CD4-positive, alpha-beta T cell treated with Interleukin-2 at 100 ng/mL for 4 hours (primary cell): ENCODE results near the gene HOXD3.

ENCODE experiments used
- DNase-seq: peaks from one replicate; pipeline ENCODE4 v3.0.0-alpha.2; 2020; ENCODE audit warnings: low spot score

The HOXD3 gene

GRCh38 chr2:176162911-176163671, 6.0 kb downstream of the HOXD3 start:
- DNase-seq, result no peak

GRCh38 chr2:176163672-176164056, 6.6 kb downstream of the HOXD3 start:
- DNase-seq, result no peak

GRCh38 chr2:176164201-176164600, 7.1 kb downstream of the HOXD3 start:
- DNase-seq, result no peak

DNA sequence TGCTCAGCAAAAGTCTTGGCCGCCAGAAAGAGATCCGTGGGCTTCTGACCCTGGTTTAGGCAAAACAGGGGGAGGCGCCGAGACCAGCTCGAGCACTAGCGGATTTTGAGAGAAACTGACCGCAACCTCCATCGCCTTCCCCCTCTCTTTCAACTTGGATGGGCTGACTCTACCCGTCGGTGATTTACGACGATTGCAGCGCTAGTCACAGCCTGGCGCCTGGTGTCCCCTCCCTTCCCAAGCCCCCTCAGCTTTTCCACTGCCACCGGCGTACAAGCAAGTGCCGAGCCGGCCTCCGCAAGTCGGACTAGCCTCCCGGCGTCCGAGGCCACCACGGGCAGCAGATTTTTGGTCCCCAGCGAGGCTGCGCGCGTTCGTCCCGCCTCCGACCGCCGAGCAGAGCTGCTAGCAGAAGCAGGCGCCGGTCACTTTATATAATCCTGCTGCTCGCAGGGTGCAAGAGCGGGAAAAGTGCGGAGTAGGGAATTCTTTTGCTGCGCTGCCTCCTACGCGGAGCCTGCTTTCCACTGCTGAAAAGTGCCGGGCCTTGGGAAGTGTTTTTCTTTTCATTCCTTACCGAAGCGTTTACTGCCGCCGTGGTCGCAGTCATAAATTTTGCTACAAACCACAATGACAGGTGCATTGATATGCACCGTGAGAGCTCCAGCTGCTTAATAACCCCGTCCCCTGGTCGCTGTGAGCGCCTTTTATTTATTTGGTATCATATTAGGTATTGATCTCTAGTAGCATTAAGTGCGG, 7.7 kb downstream of the HOXD3 start:
- no peak for DNase-seq

DNA sequence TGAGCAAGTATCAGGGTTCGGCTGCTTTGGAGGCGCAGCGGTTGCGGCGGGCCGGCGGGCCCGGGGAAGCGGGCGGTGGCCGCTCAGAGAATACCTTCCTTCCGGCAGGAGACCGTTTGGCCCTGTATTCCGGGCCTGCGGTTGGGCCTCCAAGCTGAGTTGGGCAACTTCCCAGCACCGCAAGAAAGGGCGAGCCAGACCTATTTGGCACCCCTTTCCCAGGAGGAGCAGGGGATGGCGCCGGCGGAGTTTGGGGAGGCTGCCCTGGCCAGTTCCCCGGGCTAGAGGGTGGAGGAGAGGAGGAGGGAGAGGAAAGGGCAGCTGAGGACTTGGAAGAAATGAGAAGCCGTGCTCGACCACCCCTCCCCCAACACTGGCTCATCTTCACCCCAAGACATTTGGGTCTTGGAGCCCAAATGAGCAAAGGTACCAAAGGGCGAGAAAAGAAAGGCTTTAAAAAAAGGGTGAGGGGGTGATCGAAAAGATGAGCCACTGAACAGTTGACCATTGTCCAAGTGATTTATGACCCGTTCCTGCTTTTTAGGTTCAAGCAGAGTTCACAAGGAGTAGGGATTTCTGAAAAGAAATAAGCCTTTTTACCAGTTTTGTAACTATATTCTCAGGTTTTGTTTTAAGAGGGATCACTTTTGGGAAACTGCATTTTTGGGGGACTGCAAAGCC, 8.4 kb downstream of the HOXD3 start:
- DNase-seq, result no peak

DNA sequence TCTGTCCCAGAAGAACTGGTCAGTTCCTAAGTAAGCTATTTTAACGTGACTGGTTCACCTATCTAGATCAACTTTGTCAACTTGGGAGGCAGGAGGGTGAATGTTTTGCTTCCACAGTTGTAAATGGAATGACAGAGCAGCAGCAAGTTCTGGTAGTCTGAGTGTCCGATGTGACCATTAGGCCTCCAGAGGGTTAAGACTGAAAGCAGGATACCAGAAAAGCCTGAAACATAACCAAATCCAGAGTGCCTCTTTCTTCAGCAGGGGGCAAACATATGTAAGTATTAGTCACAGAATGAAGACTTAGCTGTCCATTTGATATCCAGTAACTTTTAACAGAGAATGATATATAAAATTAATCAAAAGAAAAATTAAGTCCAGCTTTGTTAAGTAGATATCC, 9.2 kb downstream of the HOXD3 start:
- no peak for DNase-seq

- no peak for DNase-seq
Measured at GRCh38 chr2:176167398-176167797, 10.3 kb downstream of the HOXD3 start.

DNA sequence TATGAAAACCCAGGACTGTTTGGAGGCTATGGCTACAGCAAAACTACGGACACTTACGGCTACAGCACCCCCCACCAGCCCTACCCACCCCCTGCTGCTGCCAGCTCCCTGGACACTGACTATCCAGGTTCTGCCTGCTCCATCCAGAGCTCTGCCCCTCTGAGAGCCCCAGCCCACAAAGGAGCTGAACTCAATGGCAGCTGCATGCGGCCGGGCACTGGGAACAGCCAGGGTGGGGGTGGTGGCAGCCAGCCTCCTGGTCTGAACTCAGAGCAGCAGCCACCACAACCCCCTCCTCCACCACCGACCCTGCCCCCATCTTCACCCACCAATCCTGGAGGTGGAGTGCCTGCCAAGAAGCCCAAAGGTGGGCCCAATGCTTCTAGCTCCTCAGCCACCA, 12.1 kb downstream of the HOXD3 start:
- no peak for DNase-seq

GRCh38 chr2:176169711-176170110, 12.6 kb downstream of the HOXD3 start:
- no peak for DNase-seq

DNA sequence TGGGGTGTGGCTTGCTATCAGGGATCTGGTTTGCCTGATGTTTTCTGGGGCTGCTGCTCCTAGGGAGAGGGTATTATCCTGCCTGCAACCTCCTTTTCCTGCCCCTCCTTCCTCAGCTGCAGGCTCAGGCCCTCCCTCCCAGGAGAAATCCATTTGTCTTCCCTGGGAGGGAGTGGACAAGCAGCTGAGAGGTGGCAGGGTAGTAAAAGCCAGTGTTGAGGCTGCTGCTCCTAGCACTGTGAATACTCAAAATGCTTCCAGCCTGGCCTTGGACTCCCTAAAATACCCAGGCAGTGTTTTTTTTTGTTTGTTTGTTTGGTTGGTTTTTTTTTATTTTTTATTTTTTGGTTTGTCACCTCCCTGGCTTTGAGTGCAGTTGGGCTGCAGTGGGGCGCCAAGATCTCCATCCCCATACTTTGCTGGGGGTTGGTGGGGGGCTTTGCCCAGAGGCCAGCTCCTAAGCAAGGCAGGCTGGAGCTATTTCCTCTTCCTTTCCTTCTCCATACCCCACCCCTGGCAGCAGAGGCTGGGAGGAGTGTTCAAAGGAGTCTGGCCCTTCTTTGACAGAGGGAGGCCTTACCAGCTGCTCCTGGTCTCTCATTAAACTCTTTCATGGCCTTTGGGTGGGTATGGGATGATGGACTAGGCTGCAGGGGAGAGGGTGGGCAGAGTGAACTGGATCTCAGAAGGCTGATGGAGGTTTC, 13.6 kb downstream of the HOXD3 start:
- DNase-seq, result no peak

GRCh38 chr2:176171351-176172006, 14.4 kb downstream of the HOXD3 start:
- DNase-seq, result no peak

- no peak for DNase-seq
Measured at GRCh38 chr2:176172007-176172894, 15.1 kb downstream of the HOXD3 start.

DNA sequence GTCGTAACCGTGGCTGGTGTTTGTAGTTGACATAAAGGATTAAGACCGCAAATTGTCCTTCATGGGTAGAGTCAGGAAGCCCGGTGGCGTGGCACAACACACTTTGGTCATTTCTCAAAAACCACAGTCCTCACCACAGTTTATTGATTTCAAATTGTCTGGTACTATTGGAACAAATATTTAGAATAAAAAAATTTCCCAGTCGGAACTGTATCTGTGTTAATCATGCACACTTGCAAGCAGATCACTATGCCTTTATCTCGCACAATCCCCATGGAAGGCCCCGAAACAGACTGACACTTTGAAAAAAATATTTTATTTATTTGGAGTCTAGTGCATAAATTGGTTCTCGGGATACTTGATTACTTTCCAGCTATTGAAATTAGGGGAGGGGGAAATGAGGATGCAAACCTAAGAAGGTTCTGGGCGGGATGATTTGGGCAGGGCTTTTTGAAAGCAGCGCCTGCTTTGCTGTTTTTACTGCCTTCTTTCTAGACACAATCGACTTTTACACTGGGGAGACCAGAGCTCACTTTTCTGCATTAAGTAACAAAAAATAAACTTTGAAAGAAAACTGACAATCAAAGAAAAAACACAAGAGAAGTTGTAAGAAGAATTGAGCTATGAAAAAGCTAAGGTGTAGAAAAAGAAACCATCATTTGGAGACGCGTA, 15.9 kb downstream of the HOXD3 start:
- DNase-seq, result no peak

- DNase-seq, result no peak
Measured at GRCh38 chr2:176173567-176174381, 16.7 kb downstream of the HOXD3 start.

GRCh38 chr2:176174382-176174823, 17.3 kb downstream of the HOXD3 start:
- DNase-seq, result no peak

GRCh38 chr2:176174824-176175708, 18.0 kb downstream of the HOXD3 start:
- no peak for DNase-seq

DNA sequence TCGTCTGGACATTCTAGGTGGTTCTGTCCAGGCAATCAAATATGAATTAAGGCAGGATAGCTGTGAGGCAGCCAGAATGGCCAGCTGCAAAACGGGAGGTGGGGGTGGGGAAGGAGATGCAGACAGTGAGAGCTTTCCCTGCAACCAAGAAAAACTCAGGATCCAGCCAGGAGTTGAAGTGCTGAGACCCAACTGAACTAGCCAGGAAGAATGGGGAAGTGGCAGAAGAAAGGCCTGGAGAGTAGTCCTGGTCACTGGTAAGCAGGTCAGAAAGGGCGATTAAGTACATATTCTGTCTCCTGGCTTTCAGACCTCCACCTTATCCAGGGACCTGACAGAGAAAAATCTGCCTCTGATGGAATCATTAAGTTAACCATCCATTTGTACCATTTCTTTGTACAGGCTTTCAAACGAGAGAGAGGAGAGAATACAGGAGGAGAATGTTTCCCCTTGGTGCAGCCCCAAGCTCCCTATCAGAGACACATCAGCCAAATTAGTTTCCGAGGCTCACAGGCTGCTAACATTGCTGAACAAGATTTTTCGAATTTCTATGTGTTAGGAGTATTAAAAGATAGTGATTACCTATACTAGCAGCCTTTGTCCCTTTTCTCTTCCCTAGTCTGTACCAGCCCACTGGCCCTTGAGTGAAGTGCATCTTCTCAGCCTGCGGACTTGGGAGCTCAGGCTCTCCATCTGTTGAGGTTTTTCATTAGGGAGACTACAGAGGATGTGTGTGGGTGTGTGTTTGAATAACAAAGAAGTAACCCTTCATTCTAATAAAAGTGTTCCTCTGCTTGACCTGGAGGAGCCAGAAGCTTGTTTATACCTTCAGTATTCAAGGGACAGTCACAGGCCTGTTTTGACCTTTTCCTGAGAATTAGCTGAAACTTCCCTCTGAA, 18.9 kb downstream of the HOXD3 start:
- no peak for DNase-seq
